ENCODE measurements around the gene CCDC83. TPM values are rescaled to one million over a fixed set of nuclear protein-coding genes. Genes with fewer than 3 reads are reported as not detected.
"Not testable (repeated sequence)": the region's sequence is repeated elsewhere in the genome, so short reads cannot be mapped to it uniquely, and the experiment has no call there.

CCDC83 gene
- total and polyA plus RNA-seq, 12 donors = not detected

DNA sequence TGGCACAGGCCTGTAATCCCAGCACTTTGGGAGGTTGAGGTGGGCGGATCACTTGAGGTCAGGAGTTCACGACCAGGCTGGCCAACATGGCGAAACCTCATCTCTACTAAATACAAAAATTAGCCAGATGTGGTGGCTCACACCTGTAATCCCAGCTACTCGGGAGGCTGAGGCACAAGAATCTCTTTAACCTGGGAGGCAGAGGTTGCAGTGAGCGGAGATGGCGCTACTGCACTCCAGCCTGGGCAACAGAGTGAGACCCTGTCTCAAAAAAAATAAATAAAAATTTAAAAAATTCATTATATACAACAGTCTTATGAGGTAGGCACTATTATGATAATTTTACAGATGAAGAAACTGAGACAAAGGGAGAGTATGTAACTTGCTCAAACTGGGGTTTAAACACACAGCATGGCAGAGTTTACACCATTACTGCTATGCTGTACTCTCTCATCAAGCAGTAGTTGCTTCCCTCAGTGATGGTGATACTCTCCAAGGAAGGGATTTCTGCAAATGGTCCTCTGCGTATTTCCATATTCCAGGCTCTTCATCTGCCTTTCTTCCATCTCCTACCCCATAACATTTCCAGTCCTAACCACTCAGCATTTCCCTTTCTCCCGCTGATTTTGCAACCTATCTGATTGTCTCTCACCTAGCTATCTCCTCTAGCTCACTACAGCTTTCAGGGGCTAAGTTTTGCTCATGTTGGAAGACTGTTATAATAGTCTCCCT lies 95.3 kb downstream of the CCDC83 start:
- no peak overlapping the region for H3K4me3 ChIP-seq
- no peak for DNase-seq
- H3K27ac ChIP-seq = no peak overlapping the region
- TF ChIP-seq, protein P1, sequence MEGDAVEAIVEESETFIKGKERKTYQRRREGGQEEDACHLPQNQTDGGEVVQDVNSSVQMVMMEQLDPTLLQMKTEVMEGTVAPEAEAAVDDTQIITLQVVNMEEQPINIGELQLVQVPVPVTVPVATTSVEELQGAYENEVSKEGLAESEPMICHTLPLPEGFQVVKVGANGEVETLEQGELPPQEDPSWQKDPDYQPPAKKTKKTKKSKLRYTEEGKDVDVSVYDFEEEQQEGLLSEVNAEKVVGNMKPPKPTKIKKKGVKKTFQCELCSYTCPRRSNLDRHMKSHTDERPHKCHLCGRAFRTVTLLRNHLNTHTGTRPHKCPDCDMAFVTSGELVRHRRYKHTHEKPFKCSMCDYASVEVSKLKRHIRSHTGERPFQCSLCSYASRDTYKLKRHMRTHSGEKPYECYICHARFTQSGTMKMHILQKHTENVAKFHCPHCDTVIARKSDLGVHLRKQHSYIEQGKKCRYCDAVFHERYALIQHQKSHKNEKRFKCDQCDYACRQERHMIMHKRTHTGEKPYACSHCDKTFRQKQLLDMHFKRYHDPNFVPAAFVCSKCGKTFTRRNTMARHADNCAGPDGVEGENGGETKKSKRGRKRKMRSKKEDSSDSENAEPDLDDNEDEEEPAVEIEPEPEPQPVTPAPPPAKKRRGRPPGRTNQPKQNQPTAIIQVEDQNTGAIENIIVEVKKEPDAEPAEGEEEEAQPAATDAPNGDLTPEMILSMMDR (IDR thresholded peaks at IDR 0.05) = no peak
- intact Hi-C loops (cut with DNase I) = no loop called here
- peaks cover 9 to 60% (median 41%) of the 10 kb centered on the region in 9 donors for H3K4me1 ChIP-seq
- WGBS, 2 donors = 97 to 98% methylated on average over 8 of the region's 8 CpGs
- no peak for ATAC-seq
- H3K36me3 ChIP-seq = peaks cover 0 to 20% (median 0%) of the 10 kb centered on the region in 9 donors
- no peaks in the 10 kb centered on the region for H3K27me3 ChIP-seq
- peaks cover 0 to 9% (median 0%) of the 10 kb centered on the region in 11 donors for H3K9me3 ChIP-seq

DNA sequence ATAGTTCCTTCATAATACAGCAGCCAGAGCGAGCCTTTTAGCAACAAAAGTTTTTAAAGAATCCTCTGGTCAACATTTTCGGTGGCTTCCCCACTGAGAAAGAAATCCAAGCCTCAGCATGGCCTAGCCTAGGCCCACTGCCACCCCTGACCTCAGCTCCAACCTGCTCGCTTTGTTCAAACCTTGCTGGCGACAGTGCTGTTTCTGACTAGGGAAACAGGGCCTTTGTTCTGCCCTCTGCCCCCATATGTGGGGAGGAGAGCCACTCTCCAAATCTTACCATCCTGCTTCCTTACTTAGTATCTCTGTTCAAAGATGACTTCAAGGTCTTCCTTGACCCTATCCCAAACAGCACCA lies 95.8 kb downstream of the CCDC83 start:
- H3K27me3 ChIP-seq = no peaks in the 10 kb centered on the region
- H3K4me3 ChIP-seq = no peak overlapping the region
- H3K27ac ChIP-seq = no peak overlapping the region
- TF ChIP-seq, protein P1 (IDR thresholded peaks at IDR 0.05) = no peak
- intact Hi-C loops (cut with DNase I) = no loop called here
- H3K9me3 ChIP-seq = peaks cover 0 to 9% (median 0%) of the 10 kb centered on the region in 11 donors
- ATAC-seq (no peak), DNase-seq (no peak)
- H3K36me3 ChIP-seq = peaks cover 0 to 26% (median 1%) of the 10 kb centered on the region in 9 donors
- H3K4me1 ChIP-seq = peaks cover 14 to 60% (median 38%) of the 10 kb centered on the region in 9 donors
- WGBS, 2 donors = 91 to 97% methylated on average over 4 of the region's 4 CpGs

DNA sequence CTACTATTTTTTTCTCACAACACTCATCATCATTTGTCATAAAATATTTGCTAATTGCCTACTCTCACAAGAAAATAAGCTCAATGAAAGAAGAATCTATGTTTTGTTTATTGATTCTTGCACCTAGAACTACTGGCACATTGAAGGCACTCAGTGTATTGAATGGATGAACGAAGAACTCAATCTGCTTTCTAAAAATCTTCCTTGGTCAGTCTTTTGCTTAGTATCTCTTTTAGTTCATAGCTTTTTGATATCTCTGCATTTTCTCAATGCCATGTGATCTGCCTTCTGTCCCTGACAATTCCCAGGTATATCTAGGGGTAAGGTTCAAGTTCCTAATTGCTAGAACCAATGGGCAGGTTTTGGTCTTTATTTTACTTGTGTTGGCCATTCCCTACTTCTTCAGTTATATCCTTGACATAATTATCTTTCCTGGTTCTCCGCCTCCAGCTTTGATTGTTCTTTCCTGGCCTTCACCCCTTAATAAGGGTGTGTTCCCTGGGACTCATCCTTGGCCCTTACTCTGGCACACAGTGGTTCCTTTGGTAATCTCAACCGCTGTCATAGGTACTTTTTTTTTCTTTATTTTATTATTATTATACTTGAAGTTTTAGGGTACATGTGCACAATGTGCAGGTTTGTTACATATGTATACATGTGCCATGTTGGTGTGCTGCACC lies 96.4 kb downstream of the CCDC83 start:
- peaks cover 0 to 9% (median 0%) of the 10 kb centered on the region in 11 donors for H3K9me3 ChIP-seq
- H3K27me3 ChIP-seq = no peaks in the 10 kb centered on the region
- intact Hi-C loops (cut with DNase I) = no loop called here
- TF ChIP-seq, protein P1 (IDR thresholded peaks at IDR 0.05) = no peak
- DNase-seq (no peak), ATAC-seq (no peak)
- 94 to 99% methylated on average over 3 of the region's 3 CpGs for WGBS, 2 donors
- peaks cover 0 to 31% (median 7%) of the 10 kb centered on the region in 9 donors for H3K36me3 ChIP-seq
- no peak overlapping the region for H3K4me3 ChIP-seq
- peaks cover 11 to 60% (median 33%) of the 10 kb centered on the region in 9 donors for H3K4me1 ChIP-seq
- H3K27ac ChIP-seq = no peak overlapping the region

DNA sequence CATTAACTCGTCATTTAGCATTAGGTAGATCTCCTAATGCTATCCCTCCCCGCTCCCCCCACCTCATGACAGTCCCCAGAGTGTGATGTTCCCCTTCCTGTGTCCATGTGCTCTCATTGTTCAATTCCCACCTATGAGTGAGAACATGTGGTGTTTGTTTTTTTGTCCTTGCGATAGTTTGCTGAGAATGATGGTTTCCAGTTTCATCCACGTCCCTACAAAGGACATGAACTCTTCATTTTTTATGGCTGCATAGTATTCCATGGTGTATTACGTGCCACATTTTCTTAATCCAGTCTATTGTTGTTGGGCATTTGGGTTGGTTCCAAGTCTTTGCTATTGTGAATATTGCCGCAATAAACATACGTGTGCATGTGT lies 96.9 kb downstream of the CCDC83 start:
- peaks cover 0 to 36% (median 12%) of the 10 kb centered on the region in 9 donors for H3K36me3 ChIP-seq
- ATAC-seq; intact Hi-C loops (cut with DNase I); DNase-seq; H3K9me3 ChIP-seq; H3K4me3 ChIP-seq; H3K27ac ChIP-seq; H3K27me3 ChIP-seq: not testable (repeated sequence)
- H3K4me1 ChIP-seq = peaks cover 8 to 56% (median 28%) of the 10 kb centered on the region in 9 donors
- WGBS, 2 donors = 95 to 98% methylated on average over 7 of the region's 7 CpGs
